Measurements from ENCODE around the gene DPAGT1.

DNA sequence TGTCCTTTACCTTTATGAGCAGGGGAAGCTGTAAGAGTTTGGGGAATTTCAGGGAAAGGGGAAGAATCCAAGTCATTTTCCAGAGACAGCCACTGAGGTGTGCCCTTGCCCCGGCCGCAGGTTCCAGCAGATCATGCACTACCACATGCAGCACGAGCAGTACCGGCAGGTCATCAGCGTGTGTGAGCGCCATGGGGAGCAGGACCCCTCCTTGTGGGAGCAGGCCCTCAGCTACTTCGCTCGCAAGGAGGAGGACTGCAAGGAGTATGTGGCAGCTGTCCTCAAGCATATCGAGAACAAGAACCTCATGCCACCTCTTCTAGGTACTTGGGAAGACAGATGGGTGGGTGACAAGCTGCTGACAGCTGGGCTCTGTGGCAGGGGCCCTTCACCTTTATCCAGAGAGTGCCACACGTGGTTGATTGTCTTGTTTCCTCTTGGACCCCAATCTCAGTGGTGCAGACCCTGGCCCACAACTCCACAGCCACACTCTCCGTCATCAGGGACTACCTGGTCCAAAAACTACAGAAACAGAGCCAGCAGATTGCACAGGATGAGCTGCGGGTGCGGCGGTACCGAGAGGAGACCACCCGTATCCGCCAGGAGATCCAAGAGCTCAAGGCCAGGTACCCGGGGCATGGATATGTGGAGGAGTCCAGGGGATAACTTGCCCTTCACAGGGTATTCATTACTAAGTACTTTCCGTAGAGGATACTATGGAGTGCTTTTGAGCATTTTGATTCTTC is 22.8 kb downstream of the DPAGT1 start:
- TF ChIP-seq, protein P1, sequence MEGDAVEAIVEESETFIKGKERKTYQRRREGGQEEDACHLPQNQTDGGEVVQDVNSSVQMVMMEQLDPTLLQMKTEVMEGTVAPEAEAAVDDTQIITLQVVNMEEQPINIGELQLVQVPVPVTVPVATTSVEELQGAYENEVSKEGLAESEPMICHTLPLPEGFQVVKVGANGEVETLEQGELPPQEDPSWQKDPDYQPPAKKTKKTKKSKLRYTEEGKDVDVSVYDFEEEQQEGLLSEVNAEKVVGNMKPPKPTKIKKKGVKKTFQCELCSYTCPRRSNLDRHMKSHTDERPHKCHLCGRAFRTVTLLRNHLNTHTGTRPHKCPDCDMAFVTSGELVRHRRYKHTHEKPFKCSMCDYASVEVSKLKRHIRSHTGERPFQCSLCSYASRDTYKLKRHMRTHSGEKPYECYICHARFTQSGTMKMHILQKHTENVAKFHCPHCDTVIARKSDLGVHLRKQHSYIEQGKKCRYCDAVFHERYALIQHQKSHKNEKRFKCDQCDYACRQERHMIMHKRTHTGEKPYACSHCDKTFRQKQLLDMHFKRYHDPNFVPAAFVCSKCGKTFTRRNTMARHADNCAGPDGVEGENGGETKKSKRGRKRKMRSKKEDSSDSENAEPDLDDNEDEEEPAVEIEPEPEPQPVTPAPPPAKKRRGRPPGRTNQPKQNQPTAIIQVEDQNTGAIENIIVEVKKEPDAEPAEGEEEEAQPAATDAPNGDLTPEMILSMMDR (IDR thresholded peaks at IDR 0.05; ENCODE audit: extremely low read depth in 1 of 2, insufficient read depth in 1 of 2, low read depth in 1 of 2, low read length in 2 of 2): no peak
- TF ChIP-seq JUN (IDR thresholded peaks at IDR 0.05; ENCODE audit: borderline replicate concordance, insufficient read depth, insufficient read length, low read depth) (no peak), EZH2 (IDR thresholded peaks at IDR 0.05; ENCODE audit: borderline replicate concordance, low read depth, low read length, severe bottlenecking) (no peak)
